ENCODE results near the gene CDCA4. TPM values are rescaled to one million over a fixed set of nuclear protein-coding genes. Genes with fewer than 3 reads are reported as not detected.
A peak's percentile ranks its signal among the peaks of the same experiment; 100 is the strongest.
"Not testable (repeated sequence)": the region's sequence is repeated elsewhere in the genome, so short reads cannot be mapped to it uniquely, and the experiment has no call there.

Gene CDCA4
- total and polyA plus RNA-seq, 9 donors = 15.6 to 28.0 (median 22.3) TPM

DNA sequence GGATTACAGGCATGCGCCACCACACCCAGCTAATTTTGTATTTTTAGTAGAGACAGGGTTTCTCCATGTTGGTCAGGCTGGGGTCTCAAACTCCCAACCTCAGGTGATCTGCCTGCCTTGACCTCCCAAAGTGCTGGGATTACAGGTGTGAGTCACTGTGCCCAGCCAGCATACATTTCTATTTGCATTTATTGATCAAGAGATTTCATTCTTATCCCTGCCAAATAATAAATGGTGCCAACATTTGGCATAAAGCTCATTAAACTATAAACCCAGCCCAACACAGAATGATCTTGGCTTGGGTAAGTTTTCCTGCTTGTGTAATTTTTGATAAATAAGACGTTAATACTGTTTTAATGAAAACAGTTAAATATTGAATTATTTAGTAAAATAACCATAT, 14.7 kb upstream of the CDCA4 start:
- no CpG with 5 or more reads among the region's 2 CpGs for WGBS (ENCODE audit: insufficient coverage)
- H3K9me3 ChIP-seq (replicated peaks; ENCODE audit: control insufficient read depth, low read depth, low read length); H3K36me3 ChIP-seq (ENCODE audit: control insufficient read depth, insufficient read depth, low read length); H3K4me3 ChIP-seq (ENCODE audit: low read length); DNase-seq; H3K27ac ChIP-seq (ENCODE audit: low read length); H3K4me1 ChIP-seq (ENCODE audit: control insufficient read depth, insufficient read depth, low read length): not testable (repeated sequence)
- H3K27me3 ChIP-seq (ENCODE audit: control insufficient read depth, insufficient read depth, low read length) = peaks cover 57% of the 10 kb centered on the region

DNA sequence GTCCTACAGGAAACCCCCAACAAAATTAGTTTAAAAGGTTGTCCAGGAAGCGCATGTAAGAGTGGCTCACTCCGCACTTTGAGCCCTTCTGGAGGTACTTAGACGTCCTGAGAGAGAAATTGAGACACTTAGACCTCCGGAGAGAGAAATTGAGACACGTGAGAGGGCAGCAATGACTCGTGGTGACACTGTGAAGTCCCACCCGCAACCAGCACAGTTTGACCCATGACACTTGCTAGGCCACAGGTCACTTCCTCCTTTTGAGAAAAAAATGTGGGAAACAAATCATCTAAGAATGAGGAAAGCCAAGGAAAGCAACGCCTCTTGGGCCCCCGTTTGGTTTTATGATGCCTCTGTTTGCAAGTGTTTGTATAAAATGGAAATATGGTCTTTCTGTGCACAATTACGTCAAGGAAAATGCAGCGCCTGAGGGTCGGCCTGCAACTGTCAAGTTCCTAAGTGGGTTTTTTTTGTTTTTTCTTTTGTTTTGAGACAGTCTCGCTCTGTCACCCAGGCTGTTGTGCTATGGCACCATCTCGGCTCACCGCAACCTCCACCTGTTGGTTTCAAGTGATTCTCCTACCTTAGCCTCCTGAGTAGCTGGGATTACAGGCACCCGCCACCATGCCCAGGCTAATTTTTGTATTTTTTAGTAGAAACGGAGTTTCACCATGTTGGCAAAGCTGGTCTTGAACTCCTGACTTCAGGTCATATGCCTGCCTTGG, 13.6 kb upstream of the CDCA4 start:
- 57% methylated on average over 13 of the region's 17 CpGs for WGBS (ENCODE audit: insufficient coverage)
- H3K36me3 ChIP-seq (ENCODE audit: control insufficient read depth, insufficient read depth, low read length) = no peaks in the 10 kb centered on the region
- no peak overlapping the region for H3K4me3 ChIP-seq (ENCODE audit: low read length)
- H3K27me3 ChIP-seq (ENCODE audit: control insufficient read depth, insufficient read depth, low read length) = peaks cover 59% of the 10 kb centered on the region
- H3K4me1 ChIP-seq (ENCODE audit: control insufficient read depth, insufficient read depth, low read length) = peaks cover 2% of the 10 kb centered on the region
- no peak for DNase-seq
- H3K27ac ChIP-seq (ENCODE audit: low read length) = no peak overlapping the region
- no peaks in the 10 kb centered on the region for H3K9me3 ChIP-seq (replicated peaks; ENCODE audit: control insufficient read depth, low read depth, low read length)

DNA sequence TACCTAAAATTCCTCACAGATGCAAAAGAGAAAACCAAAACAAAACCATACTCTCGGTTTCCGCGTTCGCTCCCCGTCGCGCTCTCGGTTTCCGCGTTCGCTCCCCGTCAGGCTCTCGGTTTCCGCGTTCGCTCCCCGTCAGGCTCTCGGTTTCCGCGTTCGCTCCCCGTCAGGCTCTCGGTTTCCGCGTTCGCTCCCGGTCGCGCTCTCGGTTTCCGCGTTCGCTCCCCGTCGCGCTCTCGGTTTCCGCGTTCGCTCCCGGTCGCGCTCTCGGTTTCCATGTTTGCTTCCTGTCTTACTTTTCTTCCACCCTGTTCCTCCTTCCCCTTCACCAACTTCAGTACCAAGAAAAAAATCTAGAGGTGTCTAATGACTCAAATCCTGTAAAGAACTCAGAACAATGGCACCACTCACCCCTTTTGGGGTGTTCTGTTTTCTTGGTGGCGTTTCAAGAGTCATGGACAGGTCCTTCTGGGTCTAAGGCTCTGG, 12.6 kb upstream of the CDCA4 start:
- not testable (repeated sequence) for H3K4me1 ChIP-seq (ENCODE audit: control insufficient read depth, insufficient read depth, low read length); H3K36me3 ChIP-seq (ENCODE audit: control insufficient read depth, insufficient read depth, low read length); H3K9me3 ChIP-seq (replicated peaks; ENCODE audit: control insufficient read depth, low read depth, low read length); DNase-seq; H3K27ac ChIP-seq (ENCODE audit: low read length)
- peak overlapping the region; percentile 31 for H3K4me3 ChIP-seq (ENCODE audit: low read length)
- under 1% methylated on average over 39 of the region's 45 CpGs for WGBS (ENCODE audit: insufficient coverage)
- H3K27me3 ChIP-seq (ENCODE audit: control insufficient read depth, insufficient read depth, low read length) = peaks cover 56% of the 10 kb centered on the region

DNA sequence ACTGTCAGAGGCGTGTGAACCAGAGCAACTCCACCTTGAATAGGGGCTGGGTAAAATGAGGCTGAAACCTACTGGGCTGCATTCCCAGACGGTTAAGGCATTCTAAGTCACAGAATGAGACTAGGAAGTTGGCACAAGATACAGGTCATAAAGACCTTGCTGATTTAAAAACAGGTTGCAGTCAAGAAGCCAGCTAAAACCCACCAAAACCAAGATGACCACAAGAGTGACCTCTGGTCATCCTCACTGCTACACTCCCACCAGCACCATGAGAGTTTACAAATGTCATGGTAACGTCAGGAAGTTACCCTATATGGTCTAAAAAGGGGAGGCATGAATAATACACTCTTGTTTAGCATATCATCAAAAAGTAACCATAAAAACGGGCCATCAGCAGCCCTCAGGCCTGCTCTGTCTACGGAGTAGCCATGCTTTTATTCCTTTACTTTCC, 11.6 kb upstream of the CDCA4 start:
- not testable (repeated sequence) for DNase-seq; H3K27ac ChIP-seq (ENCODE audit: low read length); H3K4me3 ChIP-seq (ENCODE audit: low read length); H3K9me3 ChIP-seq (replicated peaks; ENCODE audit: control insufficient read depth, low read depth, low read length); H3K4me1 ChIP-seq (ENCODE audit: control insufficient read depth, insufficient read depth, low read length); H3K36me3 ChIP-seq (ENCODE audit: control insufficient read depth, insufficient read depth, low read length)
- H3K27me3 ChIP-seq (ENCODE audit: control insufficient read depth, insufficient read depth, low read length) = peaks cover 58% of the 10 kb centered on the region
- 79% methylated on average over 4 of the region's 5 CpGs for WGBS (ENCODE audit: insufficient coverage)

DNA sequence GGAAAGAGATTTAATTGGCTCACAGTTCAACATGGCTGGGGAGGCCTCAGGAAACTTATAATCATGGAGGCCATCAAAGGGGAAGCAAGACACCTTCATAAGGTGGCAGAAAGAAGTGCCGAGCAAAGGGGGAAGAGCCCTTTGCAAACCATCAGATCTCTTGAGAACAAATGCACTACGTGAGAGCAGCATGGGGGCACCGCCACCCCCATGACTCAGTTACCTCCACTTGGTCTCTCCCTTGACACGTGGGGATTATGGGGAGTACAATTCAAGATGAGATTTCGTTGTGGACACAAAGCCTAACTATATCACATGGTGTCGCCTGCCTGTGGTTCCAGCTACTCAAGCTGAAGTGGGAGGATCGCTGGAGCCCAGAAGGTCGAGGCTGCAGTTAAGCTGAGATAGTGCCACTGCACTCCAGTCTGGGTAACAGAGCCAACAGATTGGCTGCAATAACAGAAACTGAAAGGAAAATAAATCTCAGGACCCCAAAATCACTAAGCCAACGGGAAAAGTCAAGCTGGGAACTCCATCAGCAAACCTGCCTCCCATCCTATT, 10.0 kb upstream of the CDCA4 start:
- DNase-seq = no peak
- peaks cover 56% of the 10 kb centered on the region for H3K27me3 ChIP-seq (ENCODE audit: control insufficient read depth, insufficient read depth, low read length)
- H3K4me1 ChIP-seq (ENCODE audit: control insufficient read depth, insufficient read depth, low read length) = peaks cover 2% of the 10 kb centered on the region
- no peak overlapping the region for H3K27ac ChIP-seq (ENCODE audit: low read length)
- no peaks in the 10 kb centered on the region for H3K9me3 ChIP-seq (replicated peaks; ENCODE audit: control insufficient read depth, low read depth, low read length)
- 79% methylated on average over 8 of the region's 9 CpGs for WGBS (ENCODE audit: insufficient coverage)
- H3K36me3 ChIP-seq (ENCODE audit: control insufficient read depth, insufficient read depth, low read length) = no peaks in the 10 kb centered on the region
- H3K4me3 ChIP-seq (ENCODE audit: low read length) = no peak overlapping the region

DNA sequence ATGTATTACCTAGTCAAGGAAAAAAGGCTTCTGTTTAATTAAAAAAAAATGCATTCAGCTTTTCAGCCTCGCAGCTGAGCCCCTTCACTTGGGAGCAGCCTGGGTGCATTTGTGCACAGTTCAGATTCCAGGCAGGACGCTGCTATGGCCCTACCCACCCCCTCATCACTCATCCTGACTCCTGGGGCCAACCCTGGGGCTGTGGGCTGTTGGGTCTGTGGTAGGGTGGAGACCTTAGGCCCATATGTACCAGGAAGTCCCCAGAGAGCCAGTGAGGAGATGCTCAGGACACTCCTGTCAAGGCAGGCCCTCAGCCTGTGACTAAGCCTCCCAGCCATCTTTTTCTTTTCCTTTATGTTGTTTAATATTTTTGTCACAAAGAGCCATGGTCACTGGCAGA, 9.3 kb upstream of the CDCA4 start:
- Histone ChIP-seq H3K4me1 (ENCODE audit: control insufficient read depth, insufficient read depth, low read length) (peaks cover 2% of the 10 kb centered on the region), H3K36me3 (ENCODE audit: control insufficient read depth, insufficient read depth, low read length) (no peaks in the 10 kb centered on the region), H3K9me3 (replicated peaks; ENCODE audit: control insufficient read depth, low read depth, low read length) (no peaks in the 10 kb centered on the region), H3K4me3 (ENCODE audit: low read length) (no peak overlapping the region), H3K27ac (ENCODE audit: low read length) (no peak overlapping the region), H3K27me3 (ENCODE audit: control insufficient read depth, insufficient read depth, low read length) (peaks cover 52% of the 10 kb centered on the region)
- no CpG with 5 or more reads among the region's 2 CpGs for WGBS (ENCODE audit: insufficient coverage)
- no peak for DNase-seq

DNA sequence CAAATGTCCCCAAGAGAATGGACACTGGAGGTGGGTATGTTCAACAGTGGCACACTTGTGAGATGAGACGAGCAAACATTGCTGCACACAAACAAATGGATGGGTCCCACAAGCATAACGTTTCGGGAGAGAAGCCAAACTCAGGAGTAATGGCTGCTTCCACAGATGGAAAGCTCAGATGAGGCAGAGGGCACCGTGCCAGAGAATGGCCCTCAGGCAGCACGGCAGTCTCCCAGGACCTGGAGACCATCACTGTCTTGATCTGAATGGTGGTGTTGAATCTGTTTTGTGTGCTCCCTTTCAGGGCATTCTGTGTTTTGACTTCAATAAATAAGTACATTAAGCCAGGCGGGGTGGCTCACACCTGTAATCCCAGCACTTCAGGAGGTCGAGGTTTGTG, 8.5 kb upstream of the CDCA4 start:
- 70% methylated on average over 7 of the region's 7 CpGs for WGBS (ENCODE audit: insufficient coverage)
- no peaks in the 10 kb centered on the region for H3K36me3 ChIP-seq (ENCODE audit: control insufficient read depth, insufficient read depth, low read length)
- H3K27me3 ChIP-seq (ENCODE audit: control insufficient read depth, insufficient read depth, low read length) = peaks cover 46% of the 10 kb centered on the region
- H3K4me1 ChIP-seq (ENCODE audit: control insufficient read depth, insufficient read depth, low read length) = peaks cover 2% of the 10 kb centered on the region
- no peaks in the 10 kb centered on the region for H3K9me3 ChIP-seq (replicated peaks; ENCODE audit: control insufficient read depth, low read depth, low read length)
- no peak overlapping the region for H3K4me3 ChIP-seq (ENCODE audit: low read length)
- H3K27ac ChIP-seq (ENCODE audit: low read length) = no peak overlapping the region
- DNase-seq = no peak

DNA sequence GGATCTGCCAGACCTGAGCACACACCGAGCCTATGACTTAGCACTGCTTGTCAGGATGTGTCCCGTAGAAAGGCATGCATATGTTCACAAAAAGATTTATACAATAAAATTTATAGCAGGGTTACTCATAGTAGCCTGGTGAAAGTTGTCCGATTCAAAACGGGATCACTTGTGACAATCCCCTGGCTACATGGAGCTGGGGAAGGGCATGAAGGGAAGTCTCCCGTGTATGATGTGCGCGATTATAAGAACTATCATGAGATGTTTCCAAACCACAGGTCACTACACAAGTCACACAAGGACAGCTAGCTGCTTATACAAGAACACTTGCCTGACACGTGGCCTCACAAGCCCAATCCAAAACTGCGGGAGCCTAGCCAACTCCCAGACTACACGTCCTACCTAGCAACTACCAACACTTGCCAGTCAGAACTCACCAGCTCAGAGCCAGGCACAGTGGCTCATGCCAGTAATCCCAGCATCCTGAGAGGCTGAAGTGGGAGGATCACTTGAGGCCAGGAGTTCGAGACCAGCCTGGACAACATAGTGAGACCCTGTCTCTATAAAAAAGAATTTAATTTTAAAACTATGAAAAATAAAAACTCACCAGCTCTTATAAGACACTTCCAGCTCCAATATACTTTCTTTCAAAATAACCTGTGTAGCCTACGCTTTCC, 7.5 kb upstream of the CDCA4 start:
- H3K27me3 ChIP-seq (ENCODE audit: control insufficient read depth, insufficient read depth, low read length) = peaks cover 36% of the 10 kb centered on the region
- no peak for DNase-seq
- no peaks in the 10 kb centered on the region for H3K36me3 ChIP-seq (ENCODE audit: control insufficient read depth, insufficient read depth, low read length)
- no peak overlapping the region for H3K27ac ChIP-seq (ENCODE audit: low read length)
- no peaks in the 10 kb centered on the region for H3K9me3 ChIP-seq (replicated peaks; ENCODE audit: control insufficient read depth, low read depth, low read length)
- WGBS (ENCODE audit: insufficient coverage) = 89% methylated on average over 6 of the region's 12 CpGs
- no peak overlapping the region for H3K4me3 ChIP-seq (ENCODE audit: low read length)
- no peaks in the 10 kb centered on the region for H3K4me1 ChIP-seq (ENCODE audit: control insufficient read depth, insufficient read depth, low read length)

DNA sequence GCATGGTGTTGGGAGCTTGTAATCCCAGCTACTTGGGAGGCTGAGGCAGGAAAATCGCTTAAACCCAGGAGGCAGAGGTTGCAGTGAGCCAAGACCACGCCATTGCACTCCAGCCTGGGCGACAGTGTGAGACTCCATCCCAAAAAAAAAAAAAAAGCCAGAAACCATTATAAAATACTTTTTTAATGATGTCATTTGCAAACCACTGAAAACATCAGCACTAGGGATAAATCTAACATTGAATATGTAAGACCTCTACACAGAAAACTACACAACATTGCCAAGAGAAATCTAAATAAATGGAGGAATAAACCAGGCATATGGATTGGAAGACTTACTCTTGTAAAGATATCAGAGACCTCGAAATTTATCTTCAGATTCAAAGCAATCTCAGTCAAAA, 6.8 kb upstream of the CDCA4 start:
- peaks cover 29% of the 10 kb centered on the region for H3K27me3 ChIP-seq (ENCODE audit: control insufficient read depth, insufficient read depth, low read length)
- H3K4me3 ChIP-seq (ENCODE audit: low read length); H3K36me3 ChIP-seq (ENCODE audit: control insufficient read depth, insufficient read depth, low read length); H3K9me3 ChIP-seq (replicated peaks; ENCODE audit: control insufficient read depth, low read depth, low read length); H3K27ac ChIP-seq (ENCODE audit: low read length); H3K4me1 ChIP-seq (ENCODE audit: control insufficient read depth, insufficient read depth, low read length); DNase-seq: not testable (repeated sequence)
- WGBS (ENCODE audit: insufficient coverage) = no CpG with 5 or more reads among the region's 4 CpGs

DNA sequence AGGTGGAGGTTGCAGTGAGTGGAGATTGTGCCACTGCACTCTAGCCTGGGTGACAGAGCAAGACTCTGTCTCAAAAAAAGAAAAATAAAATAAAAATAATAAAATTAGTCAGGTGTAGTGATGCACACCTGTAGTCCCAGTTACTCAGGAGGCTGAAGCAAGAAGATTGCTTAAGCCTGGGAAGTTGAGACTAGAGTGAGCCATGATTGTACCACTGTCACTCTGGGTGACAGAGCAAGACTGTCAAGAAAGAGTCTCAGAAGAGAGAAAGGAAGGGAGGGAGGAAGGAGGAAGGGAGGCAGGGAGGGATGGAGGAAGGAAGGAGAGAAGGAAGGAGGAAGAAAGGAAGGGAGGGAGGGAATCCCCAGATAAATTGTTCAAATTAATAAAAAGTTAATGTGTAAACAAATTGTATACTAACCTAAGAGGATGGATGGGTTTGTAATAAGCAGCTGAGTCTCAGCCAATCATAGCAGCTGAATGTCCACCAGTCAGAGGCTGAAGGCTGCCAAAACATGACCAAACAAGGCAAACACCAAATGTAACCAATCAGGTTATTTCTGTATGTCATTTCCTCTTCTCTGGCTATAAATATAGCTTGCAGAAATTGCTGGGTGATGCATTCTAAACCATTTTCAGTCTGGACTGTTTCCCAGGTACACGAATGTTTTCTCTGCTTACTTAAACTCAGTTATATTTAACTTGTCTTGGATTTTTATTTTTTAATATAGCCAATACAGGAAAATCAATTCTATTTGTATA, 6.1 kb upstream of the CDCA4 start:
- H3K27ac ChIP-seq (ENCODE audit: low read length) = no peak overlapping the region
- H3K4me1 ChIP-seq (ENCODE audit: control insufficient read depth, insufficient read depth, low read length) = peaks cover 2% of the 10 kb centered on the region
- no CpG with 5 or more reads among the region's 1 CpG for WGBS (ENCODE audit: insufficient coverage)
- H3K27me3 ChIP-seq (ENCODE audit: control insufficient read depth, insufficient read depth, low read length) = peaks cover 23% of the 10 kb centered on the region
- no peaks in the 10 kb centered on the region for H3K36me3 ChIP-seq (ENCODE audit: control insufficient read depth, insufficient read depth, low read length)
- H3K9me3 ChIP-seq (replicated peaks; ENCODE audit: control insufficient read depth, low read depth, low read length) = no peaks in the 10 kb centered on the region
- peak; percentile 62 for DNase-seq
- no peak overlapping the region for H3K4me3 ChIP-seq (ENCODE audit: low read length)
